NCI-H1417 (cell line): Measurements from ENCODE around the gene MPLKIP.
A peak's percentile ranks its signal among the peaks of the same experiment; 100 is the strongest.
"Not testable (repeated sequence)": the region's sequence is repeated elsewhere in the genome, so short reads cannot be mapped to it uniquely, and the experiment has no call there.

ENCODE experiments used
- DNase-seq, 3 experiments: peaks; one replicate each; lab custom pipeline; 2025; lab: John Stamatoyannopoulos, UW

The MPLKIP gene

DNA sequence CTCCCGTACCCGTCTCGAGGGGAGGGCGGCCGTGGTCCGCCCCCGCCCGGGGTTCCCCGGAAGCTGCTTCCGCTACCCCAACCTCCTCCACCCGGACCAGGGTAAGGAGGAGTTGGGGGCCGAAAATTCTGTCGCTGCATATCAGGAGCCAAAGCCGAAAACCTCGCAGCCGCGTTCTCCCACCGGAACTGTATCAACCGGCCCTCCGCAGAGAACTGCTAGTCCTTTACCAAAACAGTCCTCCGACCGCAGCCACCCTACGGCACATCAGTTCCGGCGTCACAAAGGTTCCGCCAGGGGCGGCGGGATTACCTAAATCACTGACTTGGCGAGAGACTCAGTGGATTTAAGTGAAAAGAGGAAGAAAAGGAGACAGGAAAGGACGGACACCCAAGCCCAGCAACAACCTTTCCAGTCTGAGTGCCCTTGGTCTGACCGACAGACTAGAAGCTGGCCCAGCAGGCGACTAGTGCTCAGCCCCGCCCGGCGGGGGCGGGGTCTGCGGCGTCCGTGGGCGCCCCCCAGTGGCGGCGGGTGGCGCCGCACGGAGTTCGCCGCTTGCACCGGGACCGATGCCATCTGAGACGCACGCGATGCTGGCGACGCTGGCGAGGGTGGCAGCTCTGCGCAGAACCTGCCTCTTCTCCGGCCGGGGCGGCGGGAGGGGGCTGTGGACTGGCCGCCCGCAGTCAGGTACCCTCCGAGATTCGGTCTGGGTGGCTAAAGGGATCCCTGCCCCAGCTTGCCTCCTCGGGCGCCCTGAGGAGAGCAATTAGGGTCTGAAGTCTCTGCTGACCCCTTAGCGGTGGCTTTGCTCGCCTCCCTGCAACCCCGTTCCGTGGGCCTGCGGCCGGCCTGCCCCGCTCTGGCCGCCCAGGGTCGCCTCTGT lies at the start of gene MPLKIP, which contains the start of gene SUGCT:
MPLKIP (minus strand) TSS at position 195 of the 889 bp plus-strand sequence; CDS start at position 140, 55 bp downstream.
SUGCT (plus strand) TSS at position 578 of the 889 bp plus-strand sequence.
- DNase-seq = peak; percentile 93 to 98 (median 98)

DNA sequence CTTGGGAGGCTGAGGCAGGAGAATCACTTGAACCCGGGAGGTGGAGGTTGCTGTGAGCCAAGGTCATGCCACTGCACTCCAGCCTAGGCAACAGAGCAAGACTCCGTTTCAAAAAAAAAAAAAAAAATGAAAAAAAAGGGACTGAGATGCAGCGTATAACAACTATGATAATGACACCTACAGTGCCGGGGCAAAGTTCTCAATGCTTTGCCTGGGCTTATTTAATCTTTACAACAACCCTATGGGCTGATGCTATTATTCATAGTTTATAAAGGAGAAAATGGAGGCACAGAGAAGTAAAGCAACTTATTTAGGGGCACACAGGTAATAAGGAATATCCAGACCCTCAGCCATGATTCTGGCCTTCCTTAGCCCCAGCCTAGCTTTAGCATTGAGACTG lies 48.0 kb upstream of the MPLKIP start:
- DNase-seq = no peak

DNA sequence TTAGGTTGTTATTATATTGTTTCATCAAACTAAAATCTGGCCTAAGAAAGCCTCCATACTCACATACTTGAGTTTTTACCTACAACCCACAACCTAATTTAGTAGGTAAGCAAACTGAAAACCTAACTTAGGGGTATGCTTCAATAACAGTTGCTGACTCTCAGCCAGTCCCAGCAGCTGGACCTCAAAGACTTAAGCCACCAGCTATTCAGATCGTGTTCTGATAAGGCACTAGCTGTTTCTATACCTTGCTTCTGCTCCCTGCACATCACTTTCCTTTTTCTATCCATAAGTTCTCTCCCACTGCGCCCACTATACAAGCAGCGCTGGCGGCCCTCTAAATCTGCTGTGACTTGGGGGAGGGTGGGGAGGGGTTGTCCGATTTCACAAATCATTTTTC lies 42.6 kb upstream of the MPLKIP start:
- DNase-seq = no peak

DNA sequence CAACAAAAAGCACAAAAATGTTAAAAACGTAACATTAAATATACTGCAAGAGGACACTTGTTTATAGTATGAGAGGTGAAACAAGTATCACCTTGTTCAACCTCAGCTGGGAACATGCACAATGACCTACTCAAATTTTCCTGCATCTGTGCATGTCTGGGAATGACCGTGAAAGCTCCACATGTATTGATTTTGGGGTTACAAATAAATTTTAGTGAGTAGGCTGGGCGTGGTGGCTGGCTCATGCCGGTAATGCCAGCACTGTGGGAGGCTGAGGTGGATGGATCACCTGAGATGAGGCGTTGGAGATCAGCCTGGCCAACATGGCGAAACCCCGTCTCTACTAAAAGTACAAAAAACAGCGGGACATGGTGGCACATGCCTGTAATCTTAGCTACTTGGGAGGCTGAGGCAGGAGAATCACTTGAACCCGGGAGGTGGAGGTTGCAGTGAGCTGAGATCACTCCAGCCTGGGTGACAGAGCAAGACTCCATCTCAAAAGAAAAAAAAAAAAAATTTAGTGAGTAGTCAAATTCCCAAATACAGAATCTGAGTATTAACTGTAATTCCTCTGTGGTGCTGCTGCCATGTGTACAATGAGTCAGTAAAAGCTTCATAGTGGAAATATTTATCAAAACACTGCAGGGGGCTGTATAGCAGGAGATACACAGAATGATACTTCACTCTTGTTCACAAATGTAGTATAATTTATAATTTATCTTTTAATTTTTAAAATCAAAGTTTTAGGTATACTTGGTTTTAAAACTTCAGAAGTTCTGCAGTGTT lies 41.5 kb upstream of the MPLKIP start:
- DNase-seq = no peak

DNA sequence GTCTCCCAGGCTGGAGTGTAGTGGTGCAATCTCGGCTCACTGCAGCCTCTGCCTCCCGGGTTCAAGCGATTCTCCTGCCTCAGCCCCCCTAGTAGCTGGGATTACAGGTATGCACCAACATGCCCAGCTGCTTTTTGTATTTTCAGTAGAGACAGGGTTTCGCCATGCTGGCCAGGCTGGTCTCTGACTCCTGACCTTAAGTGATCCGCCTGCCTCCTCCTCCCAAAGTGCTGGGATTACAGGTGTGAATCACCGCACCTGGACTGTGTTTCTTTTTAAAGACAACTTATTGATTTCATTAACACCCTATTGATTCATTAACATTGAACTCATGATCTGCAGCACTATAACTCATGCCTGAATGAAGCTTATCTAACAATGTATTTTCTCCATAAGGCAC lies 40.8 kb upstream of the MPLKIP start:
- DNase-seq = not testable (repeated sequence)

DNA sequence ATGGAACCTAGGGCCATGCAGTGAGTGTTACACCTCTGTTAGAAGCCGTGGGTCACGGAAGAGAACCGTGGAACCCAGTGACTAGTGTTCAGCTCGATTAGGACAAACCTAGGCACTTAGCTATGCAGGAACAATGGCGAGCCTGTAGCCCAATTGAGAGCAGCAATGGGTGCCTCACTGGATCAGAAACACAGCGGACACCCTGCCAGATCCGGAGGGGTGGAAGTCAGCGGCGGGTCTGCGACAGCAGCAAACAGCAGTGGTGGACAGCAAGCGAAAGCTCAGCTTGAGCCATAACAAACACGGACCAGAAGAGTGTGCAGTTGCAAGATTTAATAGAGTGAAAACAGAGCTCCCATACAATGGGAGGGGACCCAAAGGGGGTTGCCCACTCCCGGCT lies 38.7 kb upstream of the MPLKIP start:
- not testable (repeated sequence) for DNase-seq

DNA sequence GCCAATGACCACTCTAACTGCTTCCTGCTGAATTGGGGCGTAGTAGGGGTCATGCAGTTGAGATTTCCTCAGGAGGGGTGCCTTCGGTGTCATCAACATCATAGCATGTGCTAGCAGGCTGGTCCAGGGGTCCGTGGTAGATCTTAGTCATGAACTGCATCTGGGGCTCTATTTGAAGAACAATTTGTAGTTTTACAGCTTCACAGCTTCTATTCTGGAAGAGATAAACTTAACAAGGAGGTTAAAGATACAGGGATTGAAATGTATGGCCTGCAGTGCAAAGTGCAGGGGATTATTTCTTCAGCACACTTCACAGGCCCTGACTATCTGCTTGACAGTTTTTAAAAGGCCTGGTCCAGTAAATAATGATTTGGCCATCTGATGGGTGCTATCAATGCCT lies 33.8 kb upstream of the MPLKIP start:
- not testable (repeated sequence) for DNase-seq

DNA sequence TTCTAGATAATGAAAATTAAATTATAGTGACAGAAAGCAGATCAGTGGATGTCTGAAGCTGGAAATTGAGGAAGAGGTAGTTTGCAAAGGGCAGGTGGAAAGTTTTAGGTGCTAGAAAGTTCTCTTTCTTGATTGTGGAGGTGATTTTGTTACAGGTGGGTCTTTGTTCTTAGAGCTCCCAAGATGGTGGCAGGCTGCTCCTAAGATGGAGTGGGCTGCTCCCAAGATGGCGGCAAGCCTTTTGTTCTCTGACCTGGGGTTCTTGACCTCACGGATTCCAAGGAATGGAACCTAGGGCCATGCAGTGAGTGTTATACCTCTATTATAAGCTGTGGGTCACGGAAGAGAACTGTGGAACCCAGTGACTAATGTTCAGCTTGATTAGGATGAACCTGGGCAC lies 32.9 kb upstream of the MPLKIP start:
- no peak for DNase-seq

DNA sequence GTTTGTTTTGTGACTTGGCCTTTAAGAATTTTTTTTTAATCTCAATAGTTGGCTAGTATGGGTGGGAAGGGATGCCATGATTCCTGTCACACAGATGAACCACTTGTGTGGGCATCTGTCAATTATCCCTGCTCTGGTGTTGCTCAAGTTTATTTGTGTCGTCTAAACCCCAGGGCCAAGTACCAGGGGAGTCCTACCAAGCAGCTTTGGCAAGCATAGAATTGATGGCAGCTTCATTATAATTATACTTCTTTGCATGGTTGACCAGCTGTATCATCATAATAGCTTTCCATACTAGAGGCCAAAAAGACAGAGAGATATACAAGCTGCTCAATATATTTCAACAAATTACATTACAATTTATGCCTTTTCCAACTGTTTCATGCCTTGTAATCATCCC lies 30.8 kb upstream of the MPLKIP start:
- DNase-seq = no peak

DNA sequence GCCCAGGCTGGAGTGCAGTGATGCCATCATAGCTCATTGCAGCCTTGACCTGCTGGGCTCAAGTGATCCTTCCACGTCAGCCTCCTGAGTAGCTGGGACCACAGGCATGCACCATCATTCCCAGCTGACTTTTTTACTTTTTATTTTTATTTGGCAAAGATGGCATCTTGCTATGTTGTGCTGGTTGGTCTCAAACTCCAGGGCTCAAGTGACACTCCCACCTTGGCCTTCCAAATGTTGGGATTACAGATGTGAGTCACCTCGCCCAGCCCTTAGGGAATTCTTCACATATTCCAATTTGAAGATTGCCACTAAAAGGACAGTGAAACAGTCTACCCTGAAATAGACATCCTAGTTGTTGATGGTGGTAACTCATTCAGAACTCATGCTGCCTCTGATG lies 28.1 kb upstream of the MPLKIP start:
- no peak for DNase-seq

DNA sequence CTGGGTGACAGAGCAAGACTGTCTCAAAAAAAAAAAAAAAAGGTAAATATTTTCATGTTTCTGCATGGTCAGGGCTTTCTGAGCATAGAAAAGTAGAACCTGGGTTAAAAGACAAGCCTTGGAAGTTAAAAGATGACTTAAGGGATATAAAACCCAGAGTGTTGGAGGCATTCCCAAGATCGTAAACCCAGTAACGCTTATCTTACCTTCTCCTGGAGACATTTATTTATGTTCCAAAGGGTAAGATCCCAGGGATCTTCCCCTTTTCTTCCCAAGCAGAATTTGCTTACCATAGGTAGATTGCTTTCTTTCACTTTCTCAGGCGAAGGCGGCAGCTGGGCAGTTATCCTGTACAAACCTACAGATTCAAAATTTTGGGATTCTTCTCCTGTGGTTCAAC lies 22.6 kb upstream of the MPLKIP start:
- no peak for DNase-seq

DNA sequence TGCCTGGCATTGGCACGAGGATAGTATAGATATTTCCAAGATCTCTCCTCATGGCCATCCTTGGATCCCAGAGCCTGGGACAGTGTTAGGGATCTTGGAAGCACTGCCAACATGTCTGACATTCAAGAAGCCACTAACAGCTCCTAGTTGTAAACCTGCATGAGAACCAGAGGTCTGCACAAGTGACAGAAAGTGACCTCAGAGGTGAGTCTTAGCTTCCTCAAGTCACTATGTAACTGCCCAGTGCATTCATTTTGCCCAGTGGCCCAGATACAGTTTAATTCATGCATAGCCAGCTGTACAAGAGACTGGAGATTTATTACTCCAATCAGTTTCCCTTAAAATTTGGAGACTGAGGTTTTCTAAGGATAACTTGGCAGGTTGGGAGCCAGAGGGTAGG lies 17.1 kb upstream of the MPLKIP start:
- no peak for DNase-seq

DNA sequence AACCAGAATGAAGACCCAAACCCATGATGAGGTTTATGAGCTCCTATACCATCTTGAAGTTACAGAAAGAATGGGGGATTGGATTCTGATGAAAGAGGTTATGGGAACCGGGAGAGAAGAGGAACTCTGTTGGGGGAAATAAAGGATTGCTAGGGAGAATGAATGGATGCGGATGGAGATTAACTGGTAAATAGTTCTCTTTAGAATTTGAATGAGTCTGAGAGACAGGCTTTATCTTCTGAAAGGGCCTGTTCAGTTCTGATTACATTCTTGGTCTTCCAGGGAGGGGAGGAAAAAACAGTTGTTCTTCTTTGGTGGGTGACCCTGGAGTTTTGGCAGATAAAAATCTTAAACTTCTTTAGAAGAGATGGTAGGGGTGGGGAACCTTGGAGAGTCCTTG lies 14.2 kb upstream of the MPLKIP start:
- no peak for DNase-seq

DNA sequence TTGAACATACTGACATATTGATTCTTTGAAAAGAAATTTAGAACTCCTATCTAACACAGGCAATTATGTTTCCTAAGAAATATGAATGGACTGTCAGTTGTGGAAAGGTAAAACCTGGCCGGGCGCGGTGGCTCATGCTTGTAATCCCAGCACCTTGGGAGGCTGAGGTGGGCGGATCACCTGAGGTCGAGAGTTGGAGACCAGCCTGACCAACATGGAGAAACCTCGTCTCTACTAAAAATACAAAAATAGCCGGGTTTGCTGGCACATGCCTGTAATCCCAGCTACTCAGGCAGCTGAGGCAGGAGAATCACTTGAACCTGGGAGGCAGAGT lies 13.8 kb upstream of the MPLKIP start:
- DNase-seq = not testable (repeated sequence)

DNA sequence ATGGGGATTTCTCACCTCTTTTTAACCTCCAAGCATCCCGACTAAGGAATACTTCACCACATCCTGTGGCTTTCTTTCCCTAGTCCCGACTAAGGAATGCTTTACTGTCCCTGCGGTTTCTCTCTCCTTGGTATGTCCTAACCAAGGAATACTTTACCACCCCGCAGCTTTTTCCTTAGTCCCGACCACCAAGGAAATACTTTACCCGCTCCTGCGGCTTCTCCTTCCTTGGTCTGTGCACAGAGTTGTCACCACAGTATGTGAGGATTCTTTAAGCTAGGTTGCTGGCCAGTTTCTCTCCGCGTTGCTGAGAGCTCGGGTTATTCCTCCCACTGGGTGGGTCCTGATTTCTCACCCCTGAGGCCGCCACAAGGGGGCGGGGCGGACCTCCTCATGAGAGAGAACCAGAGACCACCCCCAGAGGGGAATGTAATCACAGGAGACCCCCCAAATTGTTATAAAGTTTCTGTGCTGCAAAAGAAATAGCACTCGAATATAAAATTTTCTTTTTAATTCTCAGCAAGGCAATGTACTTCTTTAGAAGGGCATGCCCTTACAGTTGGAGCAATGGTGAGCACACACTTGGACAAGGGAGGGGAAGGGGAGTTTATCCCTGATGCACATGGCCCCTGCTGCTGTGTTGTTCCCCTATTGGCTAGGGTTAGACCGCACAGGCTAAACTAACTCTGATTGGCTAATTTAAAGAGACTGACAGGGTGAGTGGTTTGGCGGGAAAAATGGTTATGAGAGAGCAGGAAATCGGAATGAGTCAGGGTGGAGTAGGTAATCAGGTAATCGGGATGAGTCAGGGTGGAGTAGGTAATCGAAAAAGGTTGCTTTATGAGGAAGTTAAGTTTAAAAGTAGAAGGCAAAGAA lies 13.2 kb upstream of the MPLKIP start:
- no peak for DNase-seq

DNA sequence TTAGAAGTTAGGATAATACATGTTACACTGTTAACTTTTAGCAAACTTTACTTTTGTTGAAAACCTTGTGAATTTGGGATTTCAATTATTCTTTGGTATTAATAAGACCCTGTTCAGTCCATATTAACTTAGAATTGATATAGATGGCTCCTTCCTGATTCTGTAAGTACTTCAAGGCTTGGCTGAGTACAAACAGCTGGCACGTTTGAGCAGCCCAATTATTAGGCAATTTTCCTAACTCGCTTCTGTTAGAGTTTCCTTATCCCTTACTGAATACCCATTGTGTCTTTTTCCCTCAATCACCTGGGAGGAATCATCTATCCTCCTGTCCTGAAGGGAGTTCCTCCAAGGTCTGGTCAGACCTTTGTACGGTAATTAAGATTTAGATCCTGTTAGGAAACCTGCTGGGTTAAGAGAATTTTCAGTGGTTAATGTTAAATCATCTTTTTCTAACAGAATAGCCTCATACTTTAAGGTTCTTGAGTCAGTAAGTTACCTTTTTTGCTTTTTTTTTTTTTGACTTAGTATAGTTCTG lies 11.2 kb upstream of the MPLKIP start:
- DNase-seq = not testable (repeated sequence)

DNA sequence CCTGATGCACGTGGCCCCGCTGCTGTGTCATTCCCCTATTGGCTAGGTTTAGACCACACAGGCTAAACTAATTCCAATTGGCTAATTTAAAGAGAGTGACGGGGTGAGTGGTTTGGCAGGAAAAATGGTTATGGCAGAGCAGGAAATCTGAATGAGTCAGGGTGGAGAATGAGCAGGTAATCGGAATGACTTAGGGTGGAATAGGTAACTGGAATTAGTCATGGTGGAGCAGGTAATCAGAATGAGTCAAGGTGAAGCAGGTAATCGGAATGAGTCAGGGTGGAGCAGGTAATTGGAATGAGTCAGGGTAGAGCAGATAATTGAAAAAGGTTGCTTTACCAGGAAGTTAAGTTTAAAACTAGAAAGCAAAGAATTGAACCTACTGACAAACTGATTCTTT lies 7.5 kb upstream of the MPLKIP start:
- DNase-seq = not testable (repeated sequence)

DNA sequence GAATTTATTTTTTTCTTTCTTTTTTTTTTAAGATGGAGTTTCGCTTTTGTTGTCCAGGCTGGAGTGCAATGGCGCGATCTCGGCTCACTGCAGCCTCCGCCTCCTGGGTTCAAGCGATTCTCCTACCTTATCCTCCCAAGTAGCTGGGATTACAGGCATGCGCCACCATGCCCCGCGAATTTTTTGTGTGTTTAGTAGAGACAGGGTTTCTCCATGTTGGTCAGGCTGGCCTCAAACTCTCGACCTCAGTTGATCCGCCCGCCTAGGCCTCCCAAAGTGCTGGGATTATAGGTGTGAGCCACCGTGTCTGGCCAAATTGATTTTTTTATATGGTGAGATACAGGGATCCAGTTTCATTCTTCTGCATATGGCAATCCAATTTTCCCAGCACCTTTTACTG lies 5.5 kb upstream of the MPLKIP start:
- DNase-seq = not testable (repeated sequence)

DNA sequence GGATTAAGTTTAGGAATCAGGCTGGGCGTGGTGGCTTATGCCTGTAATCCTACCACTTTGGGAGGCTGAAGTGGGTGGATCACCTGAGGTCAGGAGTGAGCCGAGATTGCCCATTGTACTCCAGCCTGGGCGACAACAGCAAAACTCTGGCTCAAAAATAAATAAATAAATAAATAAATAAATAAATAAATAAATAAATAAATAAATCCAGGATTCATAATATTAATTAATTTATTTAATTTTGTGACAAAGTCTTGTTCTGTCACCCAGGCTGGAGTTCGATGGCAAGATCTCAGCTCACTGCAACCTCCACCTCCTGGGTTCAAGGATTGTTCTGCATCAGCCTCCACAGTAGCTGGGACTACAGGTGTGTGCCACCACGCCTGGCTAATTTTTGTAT lies 4.6 kb upstream of the MPLKIP start:
- DNase-seq = no peak

DNA sequence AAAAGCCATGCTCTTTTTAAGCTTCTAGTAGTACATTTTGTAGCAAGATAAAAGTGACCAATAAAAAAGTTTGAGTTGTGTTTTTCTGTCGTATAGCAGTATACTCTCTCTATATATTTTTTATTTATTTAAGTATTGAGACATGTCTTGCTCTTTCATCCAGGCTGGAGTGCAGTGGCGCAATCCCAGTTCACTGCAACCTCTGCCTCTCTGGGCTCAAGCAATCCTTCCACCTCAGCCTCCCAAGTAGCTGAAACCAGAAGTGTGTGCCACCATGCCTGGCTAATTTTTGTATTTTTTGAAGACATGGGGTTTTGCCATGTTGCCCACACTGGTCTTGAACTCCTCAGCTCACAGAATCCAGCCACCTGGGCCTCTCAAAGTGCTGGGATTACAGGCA lies 3.1 kb upstream of the MPLKIP start:
- no peak for DNase-seq

DNA sequence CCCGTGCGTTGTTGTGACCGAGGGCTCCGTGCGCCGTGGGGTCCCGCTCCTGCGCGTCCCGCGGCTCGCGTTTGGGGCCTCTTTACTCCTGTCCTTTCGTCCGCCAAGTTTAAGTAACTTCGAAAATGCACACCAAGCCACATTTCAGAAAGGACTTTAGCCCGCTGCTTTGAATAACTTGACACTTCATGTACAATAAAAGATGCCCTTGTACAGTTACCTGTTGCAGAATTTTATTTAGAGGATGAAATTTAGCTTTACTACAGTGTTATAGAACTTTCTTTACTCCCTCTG lies 842 bp upstream of the MPLKIP start:
- DNase-seq = no peak
